ENCODE results near the gene COQ2.

DNA sequence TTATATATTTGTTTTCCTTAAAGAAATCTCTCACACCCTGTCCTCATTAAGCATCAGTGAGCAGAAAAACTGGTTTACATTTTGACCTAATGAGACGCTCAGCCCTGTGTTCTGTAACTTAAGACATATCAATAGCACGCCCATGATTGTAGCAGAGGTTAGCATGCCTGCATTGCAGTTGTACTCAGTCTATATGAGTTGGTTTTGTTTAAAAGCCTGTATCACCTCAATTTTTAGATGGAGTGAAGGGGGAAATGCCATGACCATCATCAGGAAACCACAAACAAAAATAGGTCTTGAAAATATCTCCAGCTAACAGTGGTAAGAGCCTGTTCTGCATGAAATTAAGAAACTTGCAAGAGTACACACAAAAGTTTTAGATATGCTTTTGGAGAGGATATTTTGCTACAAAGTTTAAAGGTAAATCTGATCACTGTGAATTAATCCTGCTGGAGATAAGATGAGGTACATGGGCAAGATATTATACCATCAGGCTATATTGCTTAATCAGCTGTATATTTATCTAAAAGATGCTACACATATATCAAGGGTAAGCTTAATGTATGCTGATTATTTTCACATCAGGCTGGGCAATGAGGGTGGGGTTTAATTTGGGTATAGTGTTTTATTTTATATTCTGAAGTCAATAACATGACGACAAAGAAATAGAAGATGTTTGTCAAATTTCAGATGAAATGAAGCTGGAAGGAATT is 13.1 kb upstream of the COQ2 start:
- no peak for TF ChIP-seq EZH2 (IDR thresholded peaks at IDR 0.05; ENCODE audit: borderline replicate concordance, low read depth, low read length, poor library complexity, severe bottlenecking)
- TF ChIP-seq, protein P1, sequence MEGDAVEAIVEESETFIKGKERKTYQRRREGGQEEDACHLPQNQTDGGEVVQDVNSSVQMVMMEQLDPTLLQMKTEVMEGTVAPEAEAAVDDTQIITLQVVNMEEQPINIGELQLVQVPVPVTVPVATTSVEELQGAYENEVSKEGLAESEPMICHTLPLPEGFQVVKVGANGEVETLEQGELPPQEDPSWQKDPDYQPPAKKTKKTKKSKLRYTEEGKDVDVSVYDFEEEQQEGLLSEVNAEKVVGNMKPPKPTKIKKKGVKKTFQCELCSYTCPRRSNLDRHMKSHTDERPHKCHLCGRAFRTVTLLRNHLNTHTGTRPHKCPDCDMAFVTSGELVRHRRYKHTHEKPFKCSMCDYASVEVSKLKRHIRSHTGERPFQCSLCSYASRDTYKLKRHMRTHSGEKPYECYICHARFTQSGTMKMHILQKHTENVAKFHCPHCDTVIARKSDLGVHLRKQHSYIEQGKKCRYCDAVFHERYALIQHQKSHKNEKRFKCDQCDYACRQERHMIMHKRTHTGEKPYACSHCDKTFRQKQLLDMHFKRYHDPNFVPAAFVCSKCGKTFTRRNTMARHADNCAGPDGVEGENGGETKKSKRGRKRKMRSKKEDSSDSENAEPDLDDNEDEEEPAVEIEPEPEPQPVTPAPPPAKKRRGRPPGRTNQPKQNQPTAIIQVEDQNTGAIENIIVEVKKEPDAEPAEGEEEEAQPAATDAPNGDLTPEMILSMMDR (conservative IDR thresholded peaks at IDR 0.05; ENCODE audit: low read depth, low read length): no peak

Measured in A673 (cell line).